D341Med (cell line): ENCODE results near the gene SPDYC.

Source experiments
- DNase-seq: peaks from one replicate; pipeline ENCODE4 v3.0.0; 2012; ENCODE audit warnings: low spot score

SPDYC gene, protein sequence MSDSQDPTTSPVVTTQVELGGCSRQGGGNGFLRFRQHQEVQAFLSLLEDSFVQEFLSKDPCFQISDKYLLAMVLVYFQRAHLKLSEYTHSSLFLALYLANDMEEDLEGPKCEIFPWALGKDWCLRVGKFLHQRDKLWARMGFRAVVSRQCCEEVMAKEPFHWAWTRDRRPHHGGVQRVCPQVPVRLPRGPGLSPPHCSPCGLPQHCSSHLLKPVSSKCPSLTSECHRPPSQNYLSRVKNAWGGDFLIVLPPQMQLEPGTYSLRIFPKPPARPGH

DNA sequence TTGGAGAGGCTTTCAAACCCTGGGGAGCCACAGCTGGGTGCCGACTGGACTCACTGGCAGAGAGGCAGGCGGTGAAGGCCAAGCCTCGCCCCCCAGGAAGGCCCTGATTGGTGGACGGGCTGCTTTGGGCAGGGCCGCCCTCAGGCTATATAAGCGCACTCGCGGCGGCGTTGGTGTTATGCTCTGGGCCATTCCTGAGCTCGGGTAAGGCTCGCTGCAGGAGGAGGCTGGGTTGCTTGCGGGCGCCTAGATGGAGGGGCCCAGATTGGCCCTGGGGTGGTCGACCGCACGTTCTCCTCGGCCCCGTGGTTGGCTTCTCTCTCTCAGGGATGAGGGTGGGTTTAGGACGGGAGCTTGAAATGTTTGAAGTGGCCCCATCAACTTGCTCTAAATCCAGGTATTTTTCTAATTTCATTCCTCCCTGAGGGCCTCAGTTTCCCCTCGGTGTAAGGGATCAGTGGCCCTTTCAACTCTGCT lies at the start of gene SPDYC:
SPDYC (plus strand) TSS at position 176 of the 477 bp plus-strand sequence. CDS start 1,125 bp downstream, outside the sequence.
- no peak for DNase-seq

DNA sequence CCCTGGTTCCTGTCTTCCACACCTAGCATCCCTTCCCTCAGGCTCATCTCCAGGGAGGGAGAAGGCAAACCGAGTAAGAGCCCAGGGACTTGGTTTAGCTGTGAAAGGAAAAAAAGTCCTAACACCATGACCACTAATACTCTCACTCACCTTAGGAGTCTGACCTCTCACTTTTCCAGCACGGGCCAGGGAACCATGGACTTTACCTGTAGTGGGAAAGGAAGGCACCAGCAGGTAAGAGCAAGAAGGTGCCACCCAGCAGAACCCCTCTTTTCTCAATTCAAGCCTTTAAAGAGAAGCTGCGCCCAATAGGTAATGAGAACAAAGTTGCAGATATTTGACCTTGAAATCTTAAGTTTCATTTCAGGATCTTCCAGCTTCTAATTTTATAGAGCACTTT lies 49.2 kb upstream of the SPDYC start:
- no peak for DNase-seq

DNA sequence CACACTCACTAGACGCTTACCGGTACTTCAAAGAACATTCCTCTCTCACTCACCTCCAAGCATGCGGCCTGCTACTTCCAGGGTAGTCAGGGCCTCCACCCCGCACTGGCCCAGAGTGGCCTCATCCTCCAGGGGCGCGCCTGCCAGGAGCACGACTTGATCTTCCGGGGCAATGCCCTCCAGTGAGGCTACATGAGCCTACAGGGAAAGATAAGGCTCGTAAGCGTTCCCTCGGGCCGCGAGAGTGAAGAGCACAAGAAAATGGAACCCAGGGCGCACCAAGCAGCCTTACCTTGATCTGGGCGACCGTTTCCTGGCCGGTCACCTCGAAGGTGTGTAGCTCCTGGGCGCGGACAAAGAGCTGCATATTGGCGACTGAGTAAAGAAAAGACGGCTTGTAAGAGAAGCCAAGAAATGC lies 48.6 kb upstream of the SPDYC start:
- no peak for DNase-seq

DNA sequence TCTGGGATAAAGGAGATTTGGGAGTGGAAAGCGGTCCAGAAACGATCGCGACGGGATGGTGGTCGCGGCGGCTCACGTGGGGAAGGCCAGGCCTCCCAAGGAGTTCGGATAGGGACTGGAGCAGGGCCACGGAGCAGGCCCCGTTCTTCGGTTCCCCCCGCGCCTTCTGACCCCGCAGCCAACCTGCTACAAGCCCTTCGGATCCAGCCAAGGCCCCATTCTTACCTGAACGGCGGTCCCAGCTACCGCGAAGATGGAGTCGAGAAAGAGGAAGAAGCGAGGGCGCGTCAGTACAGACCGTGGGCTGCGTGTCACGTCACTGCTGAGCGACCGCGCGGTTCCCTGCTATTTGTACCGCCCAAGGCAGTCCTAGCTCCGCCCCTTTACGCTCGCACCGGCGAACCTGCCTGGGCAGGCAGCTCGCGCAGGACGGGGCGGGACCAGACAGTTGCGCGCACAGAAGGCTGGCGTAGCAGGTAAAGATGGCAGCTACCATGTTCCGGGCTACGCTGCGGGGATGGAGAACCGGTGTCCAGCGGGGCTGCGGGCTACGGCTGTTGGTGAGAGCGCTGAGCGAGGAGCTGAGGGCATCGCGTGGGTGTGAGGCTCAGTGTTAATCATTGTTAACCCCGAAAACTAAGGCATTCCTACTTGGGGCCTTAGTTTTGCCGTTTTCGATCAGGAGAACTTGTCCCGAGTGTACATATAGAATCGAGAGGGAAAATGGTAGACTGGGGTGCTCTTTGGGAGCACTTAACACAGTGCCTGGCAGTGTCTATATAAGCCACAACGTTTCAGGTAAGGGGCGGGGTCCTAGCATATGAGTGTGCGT lies 48.0 kb upstream of the SPDYC start, which contains the start of the genes FAU and MRPL49:
FAU (minus strand) TSS at position 270 of the 832 bp plus-strand sequence. CDS start 321 bp downstream, outside the sequence.
MRPL49 (plus strand) TSS at position 457 of the 832 bp plus-strand sequence; CDS start at position 483, 26 bp downstream.
- peak; percentile 96 for DNase-seq

DNA sequence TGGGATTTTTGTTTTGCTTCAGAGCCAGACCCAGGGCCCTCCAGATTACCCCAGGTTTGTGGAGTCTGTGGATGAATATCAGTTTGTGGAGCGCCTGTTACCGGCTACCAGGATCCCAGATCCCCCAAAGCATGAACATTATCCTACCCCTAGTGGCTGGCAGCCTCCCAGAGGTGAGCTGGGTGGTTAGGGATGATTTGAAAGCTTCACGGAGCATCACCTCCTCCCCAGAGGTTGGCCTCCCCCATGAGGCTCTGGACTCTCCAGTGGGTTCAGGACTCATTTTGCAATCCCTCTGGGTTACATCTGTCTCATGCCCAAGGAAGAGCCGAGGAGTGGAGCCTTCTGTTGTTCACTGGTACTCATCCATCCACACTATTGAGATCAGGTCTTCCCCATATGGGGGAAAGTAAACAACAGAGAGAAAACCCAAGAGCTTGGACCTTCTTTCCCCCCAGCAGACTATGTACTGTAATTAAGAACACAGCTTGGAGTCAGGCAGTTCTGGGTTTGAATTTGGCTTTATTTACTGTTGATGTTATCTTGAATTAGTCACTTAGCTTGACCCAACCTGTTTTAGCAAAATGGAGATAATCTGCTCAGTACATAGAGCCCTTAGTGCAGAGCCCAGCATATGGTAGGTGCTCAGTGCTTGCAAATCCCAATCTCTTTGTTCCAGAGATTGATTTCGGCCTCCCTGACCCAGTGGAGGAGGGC lies 45.4 kb upstream of the SPDYC start:
- DNase-seq = no peak

DNA sequence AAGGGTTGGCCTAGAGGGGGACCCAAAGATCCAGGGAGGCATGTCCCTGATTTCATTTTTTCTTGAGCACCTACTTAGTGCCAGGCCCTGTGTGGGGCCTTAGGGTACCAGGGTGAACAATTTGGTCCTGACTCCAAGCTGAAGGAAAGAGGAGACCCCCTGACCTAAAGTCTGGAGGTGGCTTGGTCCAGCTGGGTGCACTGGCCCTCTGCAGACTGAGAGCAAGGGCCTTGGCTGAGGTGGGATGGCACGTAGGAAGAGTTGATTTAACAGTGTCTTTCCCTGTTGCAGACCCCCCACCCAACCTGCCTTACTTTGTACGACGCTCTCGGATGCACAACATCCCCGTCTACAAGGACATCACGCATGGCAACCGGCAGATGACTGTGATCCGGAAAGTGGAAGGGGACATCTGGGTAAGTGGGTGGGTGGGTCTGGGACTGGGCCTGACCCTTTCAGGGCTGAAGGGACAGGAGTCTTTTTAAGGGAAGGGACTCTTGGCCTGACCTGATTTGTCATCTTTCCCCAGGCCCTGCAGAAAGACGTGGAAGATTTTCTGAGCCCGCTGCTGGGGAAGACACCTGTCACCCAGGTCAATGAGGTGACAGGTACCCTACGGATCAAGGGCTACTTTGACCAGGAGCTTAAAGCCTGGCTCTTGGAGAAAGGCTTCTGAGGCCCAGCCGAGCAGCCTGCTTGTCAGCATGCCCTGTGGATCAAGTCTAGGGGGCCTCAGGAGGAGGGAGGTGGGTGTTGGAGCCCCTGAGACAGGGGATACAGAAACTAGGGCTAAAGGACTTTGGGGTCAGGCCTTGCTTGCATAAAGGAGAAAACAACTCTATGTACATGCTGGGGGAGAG lies 44.6 kb upstream of the SPDYC start:
- DNase-seq = no peak

DNA sequence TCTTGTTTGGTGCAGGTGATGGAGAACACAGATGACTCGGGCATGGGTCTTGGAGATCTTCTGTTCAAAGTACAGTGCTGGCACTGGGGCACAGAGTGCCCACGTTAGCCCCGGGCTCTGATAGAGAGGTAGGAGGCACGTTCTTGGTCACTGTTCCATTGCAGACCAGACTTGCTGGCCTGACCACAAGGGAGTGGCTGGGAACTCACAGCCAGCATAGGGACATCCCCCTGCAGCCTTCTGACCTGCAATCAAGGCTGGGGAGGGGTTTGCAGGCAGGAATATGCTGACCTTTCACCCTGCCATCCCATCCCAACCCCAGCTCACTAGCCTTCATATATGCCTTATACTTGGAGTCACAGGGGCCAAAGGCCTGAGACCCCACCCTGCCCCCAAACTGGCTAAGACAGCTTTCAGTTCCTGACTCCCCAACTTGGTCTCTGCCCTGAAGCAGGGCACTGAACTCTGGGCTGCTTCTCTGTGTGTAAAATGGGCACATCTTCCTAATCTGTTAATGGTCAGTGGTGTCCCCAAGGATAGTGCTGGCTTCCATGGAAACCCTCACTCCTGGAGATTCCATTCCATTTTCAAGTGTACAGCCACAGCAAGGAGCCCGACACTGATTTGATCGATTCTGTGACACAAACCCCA lies 43.3 kb upstream of the SPDYC start:
- DNase-seq = no peak

DNA sequence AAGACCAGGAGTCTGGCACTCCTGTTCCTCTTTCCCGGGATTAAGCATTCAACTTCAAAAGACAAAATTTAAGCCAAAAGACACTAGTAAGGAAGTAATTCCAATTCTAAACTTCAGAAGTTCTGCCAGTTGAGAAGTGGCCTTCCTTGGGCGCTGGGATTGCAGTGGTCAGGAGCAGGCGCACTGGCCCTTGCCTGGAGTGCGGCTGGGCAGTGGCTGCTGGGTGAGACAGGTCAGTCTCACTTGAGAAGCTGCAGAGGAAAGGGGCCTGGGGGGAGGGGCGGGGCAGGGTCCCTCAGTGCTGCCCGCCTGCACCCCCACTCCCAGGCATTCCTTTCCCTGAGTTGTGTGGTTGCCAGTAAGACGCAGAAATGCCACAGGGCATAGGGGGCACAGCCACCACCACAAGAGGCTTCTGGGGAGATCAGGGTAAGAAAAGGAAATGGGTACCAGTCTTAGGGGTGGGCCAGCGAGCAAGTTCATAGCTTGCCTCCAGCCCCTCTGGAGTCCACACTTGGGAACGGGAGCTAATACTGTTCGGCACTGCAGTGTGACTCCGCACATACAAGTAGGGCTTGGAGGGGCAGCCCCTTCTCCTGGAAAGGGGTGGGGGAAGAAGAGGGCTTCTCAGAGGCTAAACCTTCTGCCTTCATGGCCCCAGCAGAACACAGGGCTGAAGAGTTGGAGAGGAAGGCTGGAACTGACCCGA lies 42.4 kb upstream of the SPDYC start:
- no peak for DNase-seq

DNA sequence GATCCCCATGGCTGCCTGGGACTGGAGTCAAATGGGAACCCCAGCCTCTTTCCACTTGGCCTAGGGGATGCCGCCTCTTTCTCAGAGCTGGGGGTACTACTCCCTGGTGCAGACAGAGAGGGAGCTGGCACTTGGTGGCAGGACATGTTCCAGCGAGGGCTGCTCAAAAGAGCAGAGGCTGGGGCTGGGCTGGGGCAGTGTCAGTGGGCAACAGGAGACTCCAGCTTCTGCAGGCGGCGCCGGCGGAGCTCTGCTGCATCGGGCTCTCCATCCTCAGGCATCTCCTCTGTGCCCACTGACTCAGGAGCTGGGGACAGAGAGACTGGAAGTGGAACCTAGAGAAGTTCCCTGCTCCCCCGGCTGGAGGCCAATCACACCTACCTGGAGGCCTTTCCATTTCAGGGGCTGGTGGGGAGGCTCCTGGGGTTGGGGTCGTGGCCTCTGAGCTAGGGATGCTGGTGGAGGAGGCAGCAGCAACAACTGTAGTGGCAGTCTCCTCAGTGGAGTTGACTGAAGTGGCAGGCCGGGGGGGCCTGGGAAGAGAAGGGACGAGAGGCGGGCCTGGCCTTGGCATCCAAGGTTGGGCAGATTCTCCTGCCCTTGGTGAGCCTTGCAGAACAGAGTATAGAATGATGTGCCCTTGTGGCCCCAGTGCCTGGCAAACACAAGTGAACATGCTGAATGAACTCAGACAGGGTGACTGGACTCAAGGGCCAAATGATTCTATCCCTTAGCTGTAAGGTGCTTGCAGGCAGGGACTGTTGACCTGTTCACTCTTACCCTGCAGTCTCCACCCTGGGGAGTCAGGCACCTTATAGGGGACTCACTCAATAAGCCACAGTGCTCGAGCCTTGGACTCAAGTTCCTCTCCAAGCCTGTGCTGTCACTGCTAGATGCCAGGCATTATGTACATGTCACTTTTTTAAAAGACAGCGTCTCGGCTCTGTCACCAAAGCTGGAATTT lies 41.6 kb upstream of the SPDYC start:
- DNase-seq = no peak

DNA sequence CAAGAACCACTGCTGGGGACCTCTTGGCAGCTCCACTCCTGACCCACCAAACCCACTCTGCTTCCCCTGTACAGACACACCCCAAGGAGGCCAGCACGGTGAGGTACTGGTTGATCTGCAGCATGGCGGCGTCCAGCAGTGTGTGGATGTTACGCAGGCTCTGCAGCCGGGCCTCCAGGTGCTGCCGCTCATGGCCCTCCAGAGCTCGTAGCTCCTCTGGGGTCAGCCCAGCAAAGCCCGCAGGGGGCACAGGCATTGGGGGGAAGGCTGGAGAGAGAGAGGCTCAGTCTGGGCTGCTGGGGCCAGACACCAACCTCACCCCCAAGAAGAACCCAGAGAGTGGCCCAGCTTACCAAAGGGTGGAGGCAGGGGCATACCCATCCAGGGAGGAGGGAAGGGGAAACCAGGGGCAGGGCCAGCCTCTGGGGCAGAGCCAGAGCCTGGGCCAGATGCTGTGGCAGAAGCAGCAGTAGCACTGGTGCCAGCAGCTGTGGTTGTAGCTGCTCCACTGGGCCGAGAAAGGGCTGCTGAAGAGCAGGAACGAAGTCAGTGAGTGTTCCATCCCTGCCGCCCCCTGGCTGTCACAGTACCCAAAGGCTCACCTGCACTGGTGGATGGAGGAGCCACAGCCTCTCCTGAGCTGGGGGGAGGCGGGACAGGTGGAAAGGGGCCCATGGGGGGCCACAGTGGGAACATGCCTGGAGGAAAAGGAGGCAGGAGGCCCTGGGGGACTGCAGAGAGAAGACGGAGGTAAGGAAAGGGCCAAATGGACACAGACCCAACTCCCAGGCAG lies 40.2 kb upstream of the SPDYC start:
- DNase-seq = no peak

DNA sequence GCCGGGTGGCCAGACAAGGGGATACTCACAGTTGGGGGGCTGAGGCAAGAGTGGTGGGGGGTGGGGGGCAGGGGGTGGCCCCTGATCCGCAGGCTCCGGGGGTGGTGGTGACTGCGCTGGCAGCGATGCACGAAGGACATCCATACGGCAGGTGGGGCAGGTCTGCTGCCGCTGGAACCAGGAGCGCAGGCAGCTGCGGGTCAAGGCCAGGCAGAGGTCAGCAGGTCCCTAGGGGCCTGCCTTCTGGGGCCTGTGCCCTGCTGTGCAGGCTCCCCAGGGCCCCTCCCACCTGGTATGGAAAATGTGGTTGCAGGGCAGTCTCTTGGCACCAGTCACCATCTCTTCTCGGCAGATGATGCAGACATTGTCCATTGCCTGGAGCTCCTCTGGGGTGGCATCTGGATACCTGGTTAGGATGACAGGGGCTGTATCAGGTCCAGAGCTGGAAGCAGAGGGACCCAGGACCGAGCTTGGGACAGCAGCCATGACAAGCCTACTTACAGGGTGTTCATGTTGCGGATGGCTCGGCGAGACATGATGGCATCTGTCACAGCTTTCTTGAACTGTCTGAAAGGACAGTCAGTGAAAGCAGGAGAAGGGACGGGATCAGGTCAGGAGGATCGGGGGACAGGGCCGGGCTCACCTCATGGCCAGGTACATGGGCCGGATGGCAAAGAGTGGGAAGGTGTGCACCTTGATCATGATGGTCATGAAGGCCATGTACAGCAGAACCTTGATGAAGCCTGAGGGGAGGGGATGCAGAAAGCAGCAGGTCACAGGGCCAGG lies 39.2 kb upstream of the SPDYC start:
- DNase-seq = no peak

DNA sequence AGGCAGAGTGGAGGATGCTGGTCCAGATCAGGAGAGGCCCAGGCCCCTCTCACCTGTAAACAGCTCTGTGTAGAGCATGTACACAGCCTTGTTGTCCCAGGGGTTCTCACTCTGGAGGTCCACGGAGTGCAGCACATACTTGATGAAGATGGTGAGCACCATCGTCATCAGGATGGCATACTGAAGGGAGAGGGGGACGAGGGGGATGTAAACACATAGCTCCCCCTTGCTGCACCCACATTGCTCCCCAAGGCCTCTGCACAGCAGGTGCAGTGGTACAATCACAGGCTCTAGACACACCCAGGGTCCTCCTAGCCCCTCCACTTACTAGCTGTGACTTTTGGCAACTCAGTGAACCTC lies 38.6 kb upstream of the SPDYC start:
- no peak for DNase-seq

DNA sequence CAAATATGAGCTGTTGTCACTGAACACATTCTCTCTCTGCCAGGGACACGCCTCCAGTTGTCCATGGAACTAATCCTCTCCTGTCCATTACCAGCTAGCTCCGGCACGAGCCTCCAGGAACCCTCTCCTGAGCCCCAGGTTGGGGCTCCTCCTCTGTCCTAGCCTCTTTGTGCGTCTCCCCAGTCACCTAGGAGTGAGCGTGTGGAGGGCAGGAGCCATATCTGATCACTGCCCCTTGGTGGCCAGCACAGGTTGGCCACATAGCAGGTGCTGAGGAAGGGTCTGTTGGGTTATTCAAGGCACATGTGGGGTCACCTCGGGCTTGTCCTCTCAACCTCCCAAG lies 38.2 kb upstream of the SPDYC start:
- no peak for DNase-seq

DNA sequence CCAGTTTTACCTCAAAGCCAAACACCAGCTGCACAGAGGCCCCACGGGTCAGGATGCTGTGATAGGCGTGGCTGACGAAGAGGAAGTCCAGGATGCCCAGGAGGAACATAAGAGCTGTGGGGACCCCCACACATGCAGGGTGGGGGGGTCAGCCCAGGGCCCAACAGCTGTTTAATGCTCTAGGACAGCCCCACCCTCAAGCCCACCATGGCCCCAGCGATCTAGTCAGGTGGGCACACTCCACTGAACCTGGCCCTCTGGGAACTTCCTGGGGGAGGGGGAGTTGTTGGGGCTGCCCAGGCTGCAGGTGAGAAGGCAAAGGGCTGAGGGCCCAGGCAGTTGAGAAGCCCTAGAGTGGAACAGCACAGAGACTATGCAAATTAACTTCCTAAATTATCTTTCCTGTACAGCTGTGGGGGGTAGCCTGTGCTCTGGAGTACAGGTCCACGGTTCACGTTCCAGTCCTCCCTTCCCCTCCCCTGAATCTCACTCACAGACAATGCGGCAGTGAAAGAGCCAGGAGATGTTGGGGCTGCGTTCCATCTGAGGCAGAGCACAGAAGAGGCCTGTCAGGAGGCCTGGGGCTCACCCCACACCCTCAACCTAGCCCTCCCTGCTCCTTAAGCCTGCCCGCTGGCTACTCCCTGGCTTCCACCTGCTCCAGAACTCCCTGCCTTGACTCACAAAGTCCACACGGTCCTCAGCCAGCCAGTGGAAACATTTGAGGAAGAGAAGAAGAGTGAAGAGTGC lies 37.6 kb upstream of the SPDYC start:
- DNase-seq = no peak

DNA sequence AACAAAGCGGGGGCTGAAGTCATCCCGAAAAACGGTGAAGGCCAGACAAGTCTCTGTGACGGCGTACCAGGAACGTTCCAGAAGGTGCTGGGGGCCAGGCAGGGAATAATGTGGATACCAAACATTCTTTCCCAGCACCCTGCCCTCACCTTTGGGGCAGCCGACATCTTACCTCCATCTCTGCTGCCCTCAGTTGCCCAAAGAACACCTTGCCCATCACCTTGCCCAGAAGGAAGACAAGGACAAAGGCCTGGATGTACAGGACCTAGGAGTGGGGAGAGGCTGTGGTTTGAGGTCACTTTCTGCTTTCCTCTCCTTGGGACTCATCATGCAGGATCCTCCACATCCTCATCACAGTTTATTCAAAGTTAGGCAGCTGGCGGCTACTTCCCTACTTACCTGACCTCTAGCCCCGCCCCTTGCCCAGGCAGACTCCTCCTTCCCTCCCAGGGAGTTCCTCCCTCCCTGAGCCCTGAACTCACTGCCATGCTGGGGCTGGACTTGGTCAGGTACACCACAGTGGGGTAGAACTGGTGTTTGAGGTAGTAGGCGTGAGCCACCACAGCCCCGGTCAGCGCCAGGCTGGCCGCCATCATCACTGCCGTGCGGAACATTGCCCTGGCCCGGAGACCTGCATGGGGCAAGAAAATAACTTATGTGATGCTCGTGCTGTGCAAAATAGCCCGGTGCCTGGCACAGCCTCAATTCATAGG lies 36.9 kb upstream of the SPDYC start:
- DNase-seq = no peak

DNA sequence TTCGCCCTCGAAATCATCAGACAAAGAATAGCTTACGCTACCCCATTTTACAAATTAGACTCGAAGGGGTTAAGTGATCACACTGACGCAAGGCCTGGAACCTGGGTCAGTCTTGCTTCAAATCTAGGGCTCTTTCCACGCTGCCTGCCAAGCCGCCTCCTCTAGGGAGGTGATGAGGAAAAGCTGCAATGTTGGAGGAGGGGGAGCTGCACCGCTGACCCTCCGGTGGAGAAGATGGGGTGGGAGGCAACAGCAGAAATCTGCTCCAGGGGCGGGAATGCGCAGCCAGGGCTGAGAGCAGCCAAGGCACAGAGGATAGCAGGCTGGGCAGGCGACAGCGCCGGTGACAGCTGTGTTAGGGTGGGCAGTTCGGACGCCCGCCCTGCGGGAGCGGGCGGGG lies 36.3 kb upstream of the SPDYC start:
- peak; percentile 43 for DNase-seq
